ENCODE data around the gene CASP10. TPM values are rescaled to one million over a fixed set of nuclear protein-coding genes. Genes with fewer than 3 reads are reported as not detected.
A peak's percentile ranks its signal among the peaks of the same experiment; 100 is the strongest.

Gene CASP10
- total and polyA plus RNA-seq, 9 of the 15 experiments (the other 6 are each of a cell fraction or from before 2014, with no cell fraction given), result 7.1 to 20.4 (median 10.8) TPM

DNA sequence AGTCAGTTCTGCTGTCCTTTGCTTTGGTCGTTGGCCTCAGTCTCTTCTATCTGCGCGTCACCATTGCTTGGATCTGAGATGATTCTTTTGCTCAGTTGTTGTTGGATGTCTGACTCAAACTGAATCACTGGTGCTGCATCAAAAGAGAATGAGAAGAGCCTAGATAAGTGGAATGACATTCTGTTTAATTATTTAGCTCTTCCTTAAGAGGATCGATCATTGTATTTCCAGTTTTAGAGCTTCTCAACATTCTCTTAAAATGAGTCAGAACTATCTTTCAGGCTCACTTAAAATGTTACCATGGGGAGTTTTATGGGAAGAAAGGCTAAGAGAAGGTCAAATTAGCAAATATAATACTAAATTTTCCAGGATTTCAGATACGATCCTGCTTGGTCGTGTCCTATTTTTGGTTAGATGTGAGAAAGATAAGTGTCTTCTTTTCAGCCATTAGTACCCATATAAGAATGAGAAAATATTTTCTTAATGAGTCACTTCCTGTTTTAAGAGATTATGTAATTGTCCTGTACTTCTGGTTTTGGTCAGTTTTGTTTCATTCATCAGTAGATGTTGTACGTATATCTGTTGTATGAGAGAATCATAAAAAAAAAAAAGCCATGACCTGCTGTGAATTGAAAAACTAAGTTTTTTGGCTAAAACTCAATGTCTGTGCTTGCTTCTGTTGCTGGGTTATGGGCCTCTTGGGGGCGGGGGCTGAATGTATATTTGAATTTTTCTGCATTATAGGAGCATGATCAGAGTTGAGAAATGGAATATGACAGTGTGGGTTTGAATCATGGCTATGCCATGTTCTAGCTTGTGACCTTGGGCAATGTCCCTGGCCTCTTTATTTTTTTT lies 31.6 kb upstream of the CASP10 start (continued):
- TF ChIP-seq, protein P1, sequence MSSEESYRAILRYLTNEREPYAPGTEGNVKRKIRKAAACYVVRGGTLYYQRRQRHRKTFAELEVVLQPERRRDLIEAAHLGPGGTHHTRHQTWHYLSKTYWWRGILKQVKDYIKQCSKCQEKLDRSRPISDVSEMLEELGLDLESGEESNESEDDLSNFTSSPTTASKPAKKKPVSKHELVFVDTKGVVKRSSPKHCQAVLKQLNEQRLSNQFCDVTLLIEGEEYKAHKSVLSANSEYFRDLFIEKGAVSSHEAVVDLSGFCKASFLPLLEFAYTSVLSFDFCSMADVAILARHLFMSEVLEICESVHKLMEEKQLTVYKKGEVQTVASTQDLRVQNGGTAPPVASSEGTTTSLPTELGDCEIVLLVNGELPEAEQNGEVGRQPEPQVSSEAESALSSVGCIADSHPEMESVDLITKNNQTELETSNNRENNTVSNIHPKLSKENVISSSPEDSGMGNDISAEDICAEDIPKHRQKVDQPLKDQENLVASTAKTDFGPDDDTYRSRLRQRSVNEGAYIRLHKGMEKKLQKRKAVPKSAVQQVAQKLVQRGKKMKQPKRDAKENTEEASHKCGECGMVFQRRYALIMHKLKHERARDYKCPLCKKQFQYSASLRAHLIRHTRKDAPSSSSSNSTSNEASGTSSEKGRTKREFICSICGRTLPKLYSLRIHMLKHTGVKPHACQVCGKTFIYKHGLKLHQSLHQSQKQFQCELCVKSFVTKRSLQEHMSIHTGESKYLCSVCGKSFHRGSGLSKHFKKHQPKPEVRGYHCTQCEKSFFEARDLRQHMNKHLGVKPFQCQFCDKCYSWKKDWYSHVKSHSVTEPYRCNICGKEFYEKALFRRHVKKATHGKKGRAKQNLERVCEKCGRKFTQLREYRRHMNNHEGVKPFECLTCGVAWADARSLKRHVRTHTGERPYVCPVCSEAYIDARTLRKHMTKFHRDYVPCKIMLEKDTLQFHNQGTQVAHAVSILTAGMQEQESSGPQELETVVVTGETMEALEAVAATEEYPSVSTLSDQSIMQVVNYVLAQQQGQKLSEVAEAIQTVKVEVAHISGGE (CRISPR knock-in tag; IDR thresholded peaks at IDR 0.05), result peak in 1 of 3 experiments; percentile 40; a peak in 1 of 6 replicates
- TF ChIP-seq SOX6 (IDR thresholded peaks at IDR 0.05) (peak; percentile 55; the same call in 1 of the 2 replicates), RBM39 (optimal IDR thresholded peaks at IDR 0.05; ENCODE audit: low read depth, low read length) (no peak), CHD1 (IDR thresholded peaks at IDR 0.05; ENCODE audit: low read length) (no peak), C11orf30 (IDR thresholded peaks at IDR 0.05; ENCODE audit: low read depth) (peak; percentile 20; the same call in 1 of the 2 replicates), MEF2D (tag; conservative IDR thresholded peaks at IDR 0.05; ENCODE audit: low read depth) (peak; percentile 96), NR2F6 (CRISPR knock-in tag; IDR thresholded peaks at IDR 0.05) (no peak), TEAD1 (CRISPR knock-in tag; IDR thresholded peaks at IDR 0.05) (peak in 1 of 2 experiments; percentile 76; a peak in 3 of 4 replicates), HMG20B (CRISPR knock-in tag; IDR thresholded peaks at IDR 0.05) (no peak), KLF1 (tag; IDR thresholded peaks at IDR 0.05) (no peak), ETV1 (tag; conservative IDR thresholded peaks at IDR 0.05; ENCODE audit: low read depth) (0 out of 2 replicates have a peak, but pooled peaks have one; percentile 29), TOE1 (IDR thresholded peaks at IDR 0.05; ENCODE audit: borderline replicate concordance) (no peak), TOE1 (CRISPR knock-in tag; IDR thresholded peaks at IDR 0.05; ENCODE audit: borderline replicate concordance, low read depth) (no peak), THAP12 (CRISPR knock-in tag; IDR thresholded peaks at IDR 0.05) (no peak), MCM7 (IDR thresholded peaks at IDR 0.05) (no peak), GABPA (tag; conservative IDR thresholded peaks at IDR 0.05; ENCODE audit: low read depth) (peak; percentile 61), MEF2A (IDR thresholded peaks at IDR 0.05; ENCODE audit: control insufficient read depth, low read depth, low read length) (peak; percentile 91), SPI1 (IDR thresholded peaks at IDR 0.05; ENCODE audit: borderline replicate concordance, low read depth, low read length) (peak; percentile 56)
- TF ChIP-seq, protein P2, sequence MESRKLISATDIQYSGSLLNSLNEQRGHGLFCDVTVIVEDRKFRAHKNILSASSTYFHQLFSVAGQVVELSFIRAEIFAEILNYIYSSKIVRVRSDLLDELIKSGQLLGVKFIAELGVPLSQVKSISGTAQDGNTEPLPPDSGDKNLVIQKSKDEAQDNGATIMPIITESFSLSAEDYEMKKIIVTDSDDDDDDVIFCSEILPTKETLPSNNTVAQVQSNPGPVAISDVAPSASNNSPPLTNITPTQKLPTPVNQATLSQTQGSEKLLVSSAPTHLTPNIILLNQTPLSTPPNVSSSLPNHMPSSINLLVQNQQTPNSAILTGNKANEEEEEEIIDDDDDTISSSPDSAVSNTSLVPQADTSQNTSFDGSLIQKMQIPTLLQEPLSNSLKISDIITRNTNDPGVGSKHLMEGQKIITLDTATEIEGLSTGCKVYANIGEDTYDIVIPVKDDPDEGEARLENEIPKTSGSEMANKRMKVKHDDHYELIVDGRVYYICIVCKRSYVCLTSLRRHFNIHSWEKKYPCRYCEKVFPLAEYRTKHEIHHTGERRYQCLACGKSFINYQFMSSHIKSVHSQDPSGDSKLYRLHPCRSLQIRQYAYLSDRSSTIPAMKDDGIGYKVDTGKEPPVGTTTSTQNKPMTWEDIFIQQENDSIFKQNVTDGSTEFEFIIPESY (CRISPR knock-in tag; IDR thresholded peaks at IDR 0.05), result no peak

All from K562 (cell line).